A549 treated with DMSO at 1 μM for 4 hours (cell line): ENCODE data around the gene UBQLN2. TPM values are rescaled to one million over a fixed set of nuclear protein-coding genes. Genes with fewer than 3 reads are reported as not detected.

Source experiments
- total RNA-seq: library from RNA; stranded (reverse); fragments of 200-300 nt; extraction: Qiagen RNA extraction; gene quantifications from 5 replicates; pipeline ENCODE4 v1.2.3, GENCODE V29; 2022; ENCODE audit warnings: low read depth

Gene UBQLN2
- total RNA-seq: 22.9 to 28.6 TPM (median 26.3 TPM) in 5 replicates

DNA sequence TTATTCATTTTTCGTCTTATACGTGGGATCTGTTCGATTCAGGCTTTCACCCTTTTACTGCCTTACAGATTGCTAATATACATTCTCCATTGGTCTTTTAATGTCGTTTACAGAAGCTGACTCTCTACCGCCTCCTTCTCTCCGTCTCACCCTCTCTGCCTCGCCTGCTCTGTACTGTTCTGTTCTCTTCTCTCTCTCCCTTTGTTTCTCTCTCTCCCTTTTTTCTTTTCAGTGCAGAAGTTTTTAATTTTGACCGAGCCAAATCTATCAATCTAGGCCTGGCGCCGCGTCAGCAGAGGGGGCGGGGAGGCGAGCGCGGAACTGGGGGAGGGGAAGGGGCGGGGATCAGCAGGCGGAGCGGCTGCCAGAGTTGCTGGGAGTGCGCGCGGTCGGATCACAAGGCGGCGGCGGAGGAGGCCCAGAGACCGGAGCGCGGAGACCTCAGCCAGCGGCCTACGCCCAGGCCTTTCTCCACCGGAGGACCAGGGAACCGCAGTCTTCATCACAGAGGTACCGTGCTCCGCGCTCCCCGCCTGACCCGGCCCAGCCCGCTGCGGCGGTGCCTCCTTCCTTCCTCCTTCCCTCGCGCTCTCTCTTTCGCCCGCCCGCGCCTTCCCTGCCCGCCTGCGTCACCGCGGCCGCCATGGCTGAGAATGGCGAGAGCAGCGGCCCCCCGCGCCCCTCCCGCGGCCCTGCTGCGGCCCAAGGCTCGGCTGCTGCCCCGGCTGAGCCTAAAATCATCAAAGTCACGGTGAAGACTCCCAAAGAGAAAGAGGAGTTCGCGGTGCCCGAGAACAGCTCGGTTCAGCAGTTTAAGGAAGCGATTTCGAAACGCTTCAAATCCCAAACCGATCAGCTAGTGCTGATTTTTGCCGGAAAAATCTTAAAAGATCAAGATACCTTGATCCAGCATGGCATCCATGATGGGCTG, at the start of gene UBQLN2:
Gene UBQLN2 (plus strand): TSS at position 397 of the 931 bp plus-strand sequence. CDS start 247 bp downstream, at position 644.

Other genes starting within 250 kb of the UBQLN2 start
- gene NBDY, start 165.6 kb downstream of the UBQLN2 start, total RNA-seq: 52.1 to 65.6 TPM (median 53.4 TPM) in 5 replicates